Endothelial cell of umbilical vein (primary cell): ENCODE results near the gene L3MBTL2. TPM values are rescaled to one million over a fixed set of nuclear protein-coding genes. Genes with fewer than 3 reads are reported as not detected.

ENCODE experiments used
- BruUV-seq: library from RNA; stranded (reverse); fragments of 400-500 nt; replicated peaks from 2 replicates; lab custom pipeline; 2021; lab: Mats Ljungman, UMichigan
- CTCF ChIA-PET: fragments of 300-600, 350-600 bp; sonication (Branson Sonifier 250); formaldehyde crosslinking; loops from one replicate; lab custom pipeline; 2021; ENCODE audit warnings: antibody characterized with exemption, inconsistent platforms; lab: Charles Lee
- POLR2A ChIA-PET: fragments of 300-600, 350-600 bp; sonication (Branson Sonifier 250); formaldehyde crosslinking; loops from one replicate; lab custom pipeline; 2021; ENCODE audit warnings: antibody characterized with exemption, inconsistent platforms; lab: Charles Lee
- DNase-seq: peaks from one replicate; pipeline ENCODE4 v3.0.0-alpha.2; 2011; ENCODE audit warnings: low read depth, low spot score
- FAIRE-seq: peaks from 2 replicates; lab custom pipeline; 2011; peaks lifted over from hg19 to GRCh38; lab: Jason Lieb, UNC
- H2AFZ ChIP-seq: 2 replicates; pipeline ENCODE4 v1.6.0; 2012; ENCODE audit warnings: low read depth, low read length, control low read depth, inconsistent platforms
- H3K27ac ChIP-seq: 2 replicates; pipeline ENCODE4 v1.5.1; 2011; ENCODE audit warnings: low read depth, mild to moderate bottlenecking, control low read depth, low read length, moderate library complexity; ENCODE audit not compliant: insufficient read depth
- H3K27me3 ChIP-seq, 2 experiments: 2 replicates each; pipeline versions ENCODE4 v1.6.0 to v1.6.1; 2011; ENCODE audit warnings: low read length in 2 of 2, mixed read lengths in 1 of 2; ENCODE audit not compliant: control insufficient read depth in 2 of 2, insufficient read depth in 2 of 2
- H3K36me3 ChIP-seq, 2 experiments: 2 replicates in 1 of 2; 3 replicates in 1 of 2; pipeline ENCODE4 v1.5.1; 2011; ENCODE audit warnings: low read length in 2 of 2, mild to moderate bottlenecking in 1 of 2, moderate library complexity in 1 of 2; ENCODE audit not compliant: control insufficient read depth in 2 of 2, insufficient read depth in 2 of 2; ENCODE audit errors: extremely low read depth in 1 of 2
- H3K4me1 ChIP-seq: 3 replicates; pipeline ENCODE4 v1.5.1; 2011; ENCODE audit warnings: mild to moderate bottlenecking, low read length; ENCODE audit not compliant: control insufficient read depth, insufficient read depth; ENCODE audit errors: extremely low read depth
- H3K4me2 ChIP-seq: 2 replicates; pipeline ENCODE4 v1.6.1; 2011; ENCODE audit warnings: low read length, control low read depth, mixed read lengths; ENCODE audit not compliant: insufficient read depth
- H3K4me3 ChIP-seq, 3 experiments: fragments of 200-600 bp in 1 of 3; sonication (generic), shearing (Covaris generic) in 1 of 3; replicated peaks in 1 of 3; 2 replicates each; pipeline ENCODE4 v1.5.1; 2011 to 2016; ENCODE audit warnings: control low read depth in 3 of 3, low read length in 3 of 3, mild to moderate bottlenecking in 2 of 3, inconsistent platforms in 1 of 3, low read depth in 1 of 3, moderate library complexity in 1 of 3; ENCODE audit not compliant: insufficient read depth in 1 of 3
- H3K79me2 ChIP-seq: 2 replicates; pipeline ENCODE4 v1.6.0; 2012; ENCODE audit warnings: low read length, inconsistent platforms; ENCODE audit not compliant: control insufficient read depth, insufficient read depth
- H3K9ac ChIP-seq: replicated peaks from 2 replicates; pipeline ENCODE3; 2011; ENCODE audit warnings: low read length, control low read depth; ENCODE audit not compliant: insufficient read depth; ENCODE audit errors: extremely low read depth
- H3K9me1 ChIP-seq: replicated peaks from 3 replicates; pipeline ENCODE4 v1.6.0; 2011; ENCODE audit warnings: mild to moderate bottlenecking, low read length; ENCODE audit not compliant: control insufficient read depth, insufficient read depth; ENCODE audit errors: extremely low read depth
- H3K9me3 ChIP-seq: replicated peaks from 2 replicates; pipeline ENCODE4 v1.5.1; 2012; ENCODE audit warnings: low read length, inconsistent platforms; ENCODE audit not compliant: control insufficient read depth, insufficient read depth
- H4K20me1 ChIP-seq: replicated peaks from 2 replicates; pipeline ENCODE3; 2011; ENCODE audit warnings: mild to moderate bottlenecking, low read length; ENCODE audit not compliant: control insufficient read depth, insufficient read depth; ENCODE audit errors: extremely low read depth
- EZH2 ChIP-seq: IDR thresholded peaks from 2 replicates; pipeline ENCODE4 v1.6.1; 2012; ENCODE audit warnings: borderline replicate concordance, low read depth, mild to moderate bottlenecking, moderate library complexity, low read length, inconsistent platforms; ENCODE audit not compliant: severe bottlenecking
- FOS ChIP-seq: IDR thresholded peaks from 2 replicates; pipeline ENCODE4 v1.6.1; 2011; ENCODE audit warnings: mild to moderate bottlenecking, low read length, moderate library complexity, borderline replicate concordance; ENCODE audit not compliant: insufficient read depth
- GATA2 ChIP-seq: IDR thresholded peaks from 2 replicates; pipeline ENCODE4 v1.7.0; 2011; ENCODE audit warnings: low read depth, mild to moderate bottlenecking, moderate library complexity, mixed read lengths, low read length; ENCODE audit not compliant: insufficient read length, insufficient read depth
- JUN ChIP-seq: IDR thresholded peaks from 2 replicates; pipeline ENCODE4 v1.6.1; 2011; ENCODE audit warnings: borderline replicate concordance, low read depth; ENCODE audit not compliant: insufficient read length, insufficient read depth
- MYC ChIP-seq: IDR thresholded peaks from one replicate; pipeline ENCODE4 v1.6.1; 2011; ENCODE audit warnings: mild to moderate bottlenecking, low read depth, low read length
- POLR2A ChIP-seq: IDR thresholded peaks from 2 replicates; pipeline ENCODE4 v1.6.1; 2012; ENCODE audit warnings: low read depth, mild to moderate bottlenecking, control low read depth, low read length
- POLR2AphosphoS5 ChIP-seq: IDR thresholded peaks from 2 replicates; pipeline ENCODE4 v1.6.1; 2012; ENCODE audit warnings: low read depth, mild to moderate bottlenecking, control low read depth, low read length, moderate library complexity; ENCODE audit not compliant: insufficient read depth
- dilution Hi-C: fragments of 300-500 bp; cut with MboI; formaldehyde crosslinking; loops from one replicate; pipeline ENCODE4 v1.15.0; 2019; ENCODE audit warnings: low sequenced_read_pairs; ENCODE audit not compliant: extremely low pct_ligation_motif_present
- intact Hi-C: fragments of 100-400 bp; cut with micrococcal nuclease; formaldehyde crosslinking; loops from one replicate; pipeline ENCODE4 v1.10.0; 2022
- polyA plus RNA-seq, 4 experiments: library from polyadenylated mRNA; depleted of rRNA in 3 of 4; stranded (reverse) in 3 of 4; unstranded in 1 of 4; fragments of >200 nt; gene quantifications; 2 replicates each; pipeline versions ENCODE4 v1.2.1 to v1.2.3, GENCODE V29; 2011 to 2012; ENCODE audit warnings: missing spikeins in 1 of 4
- total RNA-seq: library from RNA; stranded (reverse); gene quantifications from 2 replicates; pipeline ENCODE4 v1.2.3, GENCODE V29; 2021
- TF ChIP-seq, protein P1 (sequence below), 2 donors: IDR thresholded peaks; 1 replicate in 1 of 2; 2 replicates in 1 of 2; pipeline ENCODE4 v1.5.1; 2011; ENCODE audit warnings: low read length in 2 of 2, mild to moderate bottlenecking in 2 of 2, moderate library complexity in 2 of 2, control low read depth in 1 of 2, inconsistent platforms in 1 of 2, low read depth in 1 of 2; ENCODE audit not compliant: insufficient read depth in 1 of 2; ENCODE audit errors: extremely low read depth in 1 of 2
- TF ChIP-seq, protein P2 (sequence below): IDR thresholded peaks from 2 replicates; pipeline ENCODE4 v1.6.1; 2011; ENCODE audit not compliant: insufficient read depth, insufficient read length

Gene L3MBTL2
- total and polyA plus RNA-seq, 2 donors (not counting 3 experiments of a cell fraction or from before 2014, with no cell fraction given): 28.2 to 34.9 TPM

DNA sequence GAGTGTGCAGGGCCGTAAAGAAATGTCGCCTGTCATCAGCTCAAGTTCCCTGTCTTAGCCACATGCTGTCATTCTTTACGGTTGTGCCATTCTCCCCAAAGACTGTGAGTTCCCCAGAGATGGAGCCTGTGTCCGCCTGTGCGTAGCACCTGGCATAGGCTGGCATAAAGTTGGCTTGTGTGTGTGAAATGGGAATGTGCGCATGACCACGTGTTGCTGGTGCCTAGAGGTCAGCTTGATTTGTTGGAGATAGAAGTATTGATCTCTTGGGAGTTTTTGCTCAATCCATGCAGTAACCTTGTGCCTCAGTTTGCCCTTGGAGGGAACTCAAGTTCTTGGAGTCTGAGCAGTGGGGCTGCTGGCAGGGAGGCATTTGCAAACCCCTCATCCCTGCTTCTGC, 26.3 kb downstream of the L3MBTL2 start:
- Histone ChIP-seq H3K9ac (no peak overlapping the region), H3K9me1 (no peaks in the 10 kb centered on the region), H3K27ac (no peak overlapping the region), H2AFZ (no peak overlapping the region), H3K4me2 (no peak overlapping the region), H3K27me3 (no peaks in the 10 kb centered on the region), H3K4me1 (peaks cover 30% of the 10 kb centered on the region), H4K20me1 (no peaks in the 10 kb centered on the region), H3K4me3 (no peak overlapping the region), H3K9me3 (no peaks in the 10 kb centered on the region), H3K36me3 (peaks cover 7 to 14% of the 10 kb centered on the region in 2 experiments), H3K79me2 (no peaks in the 10 kb centered on the region)
- intact Hi-C loops: loop anchor here (2.0 to 10.0 kb wide), 2 partner anchors 15 to 307 kb away; no protein-coding TSS in a partner anchor
- dilution Hi-C loops: no loop called here
- DNase-seq (no peak), FAIRE-seq (no peak)
- TF ChIP-seq, protein P1, sequence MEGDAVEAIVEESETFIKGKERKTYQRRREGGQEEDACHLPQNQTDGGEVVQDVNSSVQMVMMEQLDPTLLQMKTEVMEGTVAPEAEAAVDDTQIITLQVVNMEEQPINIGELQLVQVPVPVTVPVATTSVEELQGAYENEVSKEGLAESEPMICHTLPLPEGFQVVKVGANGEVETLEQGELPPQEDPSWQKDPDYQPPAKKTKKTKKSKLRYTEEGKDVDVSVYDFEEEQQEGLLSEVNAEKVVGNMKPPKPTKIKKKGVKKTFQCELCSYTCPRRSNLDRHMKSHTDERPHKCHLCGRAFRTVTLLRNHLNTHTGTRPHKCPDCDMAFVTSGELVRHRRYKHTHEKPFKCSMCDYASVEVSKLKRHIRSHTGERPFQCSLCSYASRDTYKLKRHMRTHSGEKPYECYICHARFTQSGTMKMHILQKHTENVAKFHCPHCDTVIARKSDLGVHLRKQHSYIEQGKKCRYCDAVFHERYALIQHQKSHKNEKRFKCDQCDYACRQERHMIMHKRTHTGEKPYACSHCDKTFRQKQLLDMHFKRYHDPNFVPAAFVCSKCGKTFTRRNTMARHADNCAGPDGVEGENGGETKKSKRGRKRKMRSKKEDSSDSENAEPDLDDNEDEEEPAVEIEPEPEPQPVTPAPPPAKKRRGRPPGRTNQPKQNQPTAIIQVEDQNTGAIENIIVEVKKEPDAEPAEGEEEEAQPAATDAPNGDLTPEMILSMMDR (IDR thresholded peaks at IDR 0.05; ENCODE audit: extremely low read depth in 1 of 2, insufficient read depth in 1 of 2, low read depth in 1 of 2, low read length in 2 of 2): no peak
- TF ChIP-seq MYC: no peak
- TF ChIP-seq EZH2: no peak
- TF ChIP-seq POLR2A: no peak
- TF ChIP-seq GATA2: no peak
- no peak for TF ChIP-seq JUN
- TF ChIP-seq, protein P2, sequence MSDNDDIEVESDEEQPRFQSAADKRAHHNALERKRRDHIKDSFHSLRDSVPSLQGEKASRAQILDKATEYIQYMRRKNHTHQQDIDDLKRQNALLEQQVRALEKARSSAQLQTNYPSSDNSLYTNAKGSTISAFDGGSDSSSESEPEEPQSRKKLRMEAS: no peak
- TF ChIP-seq FOS: no peak
- TF ChIP-seq POLR2AphosphoS5: no peak
- POLR2A ChIA-PET: no interaction called here
- CTCF ChIA-PET: interaction anchor here (1.3 kb wide), 1 partner anchor 50 kb away, joined by 3 read pairs; no protein-coding TSS in a partner anchor
- no TSS peak for BruUV-seq
